Measurements from ENCODE around the gene MUC5B. TPM values are rescaled to one million over a fixed set of nuclear protein-coding genes. Genes with fewer than 3 reads are reported as not detected.

The MUC5B gene
- total and polyA plus RNA-seq, 11 donors = 0.01 TPM; not detected in 10

GRCh38 chr11:1251236-1251770 is 28.4 kb downstream of the MUC5B start:
- Histone ChIP-seq H3K27me3 (no peaks in the 10 kb centered on the region), H3K4me3 (no peak overlapping the region), H3K9me3 (no peaks in the 10 kb centered on the region), H3K27ac (no peak overlapping the region), H3K36me3 (no peaks in the 10 kb centered on the region), H3K4me1 (no peaks in the 10 kb centered on the region)
- peak in 1 of 5 donors; percentile 51 for DNase-seq
- intact Hi-C loops (cut with DNase I) = no loop called here
- 94 to 96% (median 96%) methylated on average over 16 of the region's 16 CpGs for WGBS, 4 donors
- no peak for ATAC-seq
- no peak for TF ChIP-seq POLR2A (IDR thresholded peaks at IDR 0.05)
- TF ChIP-seq, protein P1, sequence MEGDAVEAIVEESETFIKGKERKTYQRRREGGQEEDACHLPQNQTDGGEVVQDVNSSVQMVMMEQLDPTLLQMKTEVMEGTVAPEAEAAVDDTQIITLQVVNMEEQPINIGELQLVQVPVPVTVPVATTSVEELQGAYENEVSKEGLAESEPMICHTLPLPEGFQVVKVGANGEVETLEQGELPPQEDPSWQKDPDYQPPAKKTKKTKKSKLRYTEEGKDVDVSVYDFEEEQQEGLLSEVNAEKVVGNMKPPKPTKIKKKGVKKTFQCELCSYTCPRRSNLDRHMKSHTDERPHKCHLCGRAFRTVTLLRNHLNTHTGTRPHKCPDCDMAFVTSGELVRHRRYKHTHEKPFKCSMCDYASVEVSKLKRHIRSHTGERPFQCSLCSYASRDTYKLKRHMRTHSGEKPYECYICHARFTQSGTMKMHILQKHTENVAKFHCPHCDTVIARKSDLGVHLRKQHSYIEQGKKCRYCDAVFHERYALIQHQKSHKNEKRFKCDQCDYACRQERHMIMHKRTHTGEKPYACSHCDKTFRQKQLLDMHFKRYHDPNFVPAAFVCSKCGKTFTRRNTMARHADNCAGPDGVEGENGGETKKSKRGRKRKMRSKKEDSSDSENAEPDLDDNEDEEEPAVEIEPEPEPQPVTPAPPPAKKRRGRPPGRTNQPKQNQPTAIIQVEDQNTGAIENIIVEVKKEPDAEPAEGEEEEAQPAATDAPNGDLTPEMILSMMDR (IDR thresholded peaks at IDR 0.05) = no peak

GRCh38 chr11:1252371-1253102 is 29.7 kb downstream of the MUC5B start:
- DNase-seq (peak in 1 of 5 donors; percentile 53), ATAC-seq (peak in 1 of 4 donors; percentile 18)
- Histone ChIP-seq H3K4me1 (no peaks in the 10 kb centered on the region), H3K4me3 (no peak overlapping the region), H3K27me3 (no peaks in the 10 kb centered on the region), H3K27ac (no peak overlapping the region), H3K36me3 (no peaks in the 10 kb centered on the region), H3K9me3 (no peaks in the 10 kb centered on the region)
- intact Hi-C loops (cut with DNase I) = no loop called here
- WGBS, 4 donors = 92 to 95% (median 94%) methylated on average over 29 to 38 of the region's 38 CpGs
- no peak for TF ChIP-seq POLR2A (IDR thresholded peaks at IDR 0.05)
- TF ChIP-seq, protein P1 (IDR thresholded peaks at IDR 0.05) = no peak

DNA sequence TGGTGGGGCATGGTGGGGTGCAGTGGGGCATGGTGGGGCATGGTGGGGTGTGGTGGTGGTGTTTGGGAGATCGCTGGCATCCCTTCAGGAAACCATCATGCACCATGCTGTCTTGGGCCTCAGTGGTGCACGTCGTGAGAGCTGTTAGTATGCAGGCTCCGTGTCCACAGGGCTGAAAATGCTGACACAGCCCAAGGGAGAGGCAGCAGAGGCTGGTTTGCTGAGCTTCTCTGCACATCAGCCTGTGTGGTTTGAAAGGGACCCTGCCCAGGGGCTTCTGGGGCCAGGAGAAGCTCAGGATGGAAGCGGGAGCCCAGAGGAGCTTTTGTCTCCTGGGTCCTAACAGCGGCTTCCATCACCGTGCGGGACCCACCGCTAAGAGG is 30.2 kb downstream of the MUC5B start:
- WGBS, 4 donors = 85 to 92% (median 89%) methylated on average over 8 to 9 of the region's 9 CpGs
- intact Hi-C loops (cut with DNase I) = no loop called here

DNA sequence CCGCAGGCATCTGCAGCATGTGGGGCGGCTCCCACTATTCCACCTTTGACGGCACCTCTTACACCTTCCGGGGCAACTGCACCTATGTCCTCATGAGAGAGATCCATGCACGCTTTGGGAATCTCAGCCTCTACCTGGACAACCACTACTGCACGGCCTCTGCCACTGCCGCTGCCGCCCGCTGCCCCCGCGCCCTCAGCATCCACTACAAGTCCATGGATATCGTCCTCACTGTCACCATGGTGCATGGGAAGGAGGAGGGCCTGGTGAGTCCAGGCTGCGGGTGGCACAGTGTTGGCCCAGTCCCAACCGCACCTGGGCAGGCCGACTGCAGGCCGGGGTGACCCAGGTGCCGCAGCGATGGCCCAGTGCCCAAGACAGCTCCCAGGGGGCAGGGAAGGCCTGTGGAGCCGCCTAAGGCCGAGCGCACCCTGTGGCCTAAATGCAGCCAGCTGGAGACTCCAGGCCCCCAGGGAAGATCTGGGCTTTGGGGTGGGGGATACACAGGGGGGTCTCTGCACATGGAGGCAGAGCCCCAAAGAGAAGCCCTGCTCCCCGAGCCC is 31.3 kb downstream of the MUC5B start:
- DNase-seq (peak in 1 of 5 donors; percentile 40), ATAC-seq (no peak)
- Histone ChIP-seq H3K27me3 (no peaks in the 10 kb centered on the region), H3K9me3 (no peaks in the 10 kb centered on the region), H3K36me3 (no peaks in the 10 kb centered on the region), H3K4me1 (no peaks in the 10 kb centered on the region), H3K4me3 (no peak overlapping the region), H3K27ac (no peak overlapping the region)
- intact Hi-C loops (cut with DNase I) = no loop called here
- WGBS, 4 donors = 90 to 93% (median 92%) methylated on average over 21 to 22 of the region's 22 CpGs
- TF ChIP-seq POLR2A (IDR thresholded peaks at IDR 0.05) = no peak
- TF ChIP-seq, protein P1 (IDR thresholded peaks at IDR 0.05) = no peak

More for the DNA sequence above, 30.2 kb downstream of the MUC5B start:
- Histone ChIP-seq H3K27ac (no peak overlapping the region), H3K4me1 (no peaks in the 10 kb centered on the region), H3K36me3 (no peaks in the 10 kb centered on the region), H3K4me3 (no peak overlapping the region), H3K27me3 (no peaks in the 10 kb centered on the region), H3K9me3 (no peaks in the 10 kb centered on the region)
- TF ChIP-seq, protein P1 (IDR thresholded peaks at IDR 0.05) = no peak
- DNase-seq (peak in 1 of 5 donors; percentile 12), ATAC-seq (no peak)

Measured in heart left ventricle (tissue), 16 donors.